Epithelial cell of proximal tubule (primary cell): ENCODE measurements around the gene PARD3B. TPM values are rescaled to one million over a fixed set of nuclear protein-coding genes. Genes with fewer than 3 reads are reported as not detected.

Experiments
- DNase-seq: peaks from one replicate; pipeline ENCODE4 v3.0.0-alpha.2; 2011; ENCODE audit warnings: low read depth
- H3K4me3 ChIP-seq: 2 replicates; pipeline ENCODE4 v1.5.1; 2011; ENCODE audit warnings: low read depth, mild to moderate bottlenecking, low read length
- CTCF ChIP-seq: conservative IDR thresholded peaks from 2 replicates; pipeline ENCODE4 v1.5.1; 2012; ENCODE audit warnings: low read depth, mild to moderate bottlenecking, low read length
- total RNA-seq: library from RNA; depleted of rRNA; stranded (reverse); fragments of >200 nt; gene quantifications from 2 replicates; pipeline ENCODE4 v1.2.3, GENCODE V29; 2015

The PARD3B gene
- total RNA-seq, 1 donor from 2014 or later: 3.6 TPM

- DNase-seq: no peak
- no peak for TF ChIP-seq CTCF
- H3K4me3 ChIP-seq: no peak overlapping the region
These were observed 128.6 kb downstream of the PARD3B start for GRCh38 chr2:204673877-204674276.

GRCh38 chr2:204678031-204678430 lies 132.8 kb downstream of the PARD3B start:
- no peak overlapping the region for H3K4me3 ChIP-seq
- DNase-seq: no peak
- no peak for TF ChIP-seq CTCF

- TF ChIP-seq CTCF: no peak
- DNase-seq: no peak
- no peak overlapping the region for H3K4me3 ChIP-seq
These were observed 135.3 kb downstream of the PARD3B start for GRCh38 chr2:204680576-204680975.

- no peak for TF ChIP-seq CTCF
- no peak for DNase-seq
- no peak overlapping the region for H3K4me3 ChIP-seq
These were observed 136.1 kb downstream of the PARD3B start for GRCh38 chr2:204681412-204681811.

- no peak overlapping the region for H3K4me3 ChIP-seq
- TF ChIP-seq CTCF: no peak
- DNase-seq: no peak
These were observed 138.1 kb downstream of the PARD3B start for GRCh38 chr2:204683384-204683783.

- H3K4me3 ChIP-seq: no peak overlapping the region
- DNase-seq: no peak
- TF ChIP-seq CTCF: no peak
These were observed 141.1 kb downstream of the PARD3B start for GRCh38 chr2:204686406-204686805.

GRCh38 chr2:204687776-204688175 lies 142.5 kb downstream of the PARD3B start:
- H3K4me3 ChIP-seq: no peak overlapping the region
- no peak for TF ChIP-seq CTCF
- no peak for DNase-seq
